Measurements from ENCODE around the gene CNGB1.

GRCh38 chr16:57889111-57889510, 81.8 kb downstream of the CNGB1 start:
- TF ChIP-seq CTCF (IDR thresholded peaks at IDR 0.05): no peak
- TF ChIP-seq POLR2A (IDR thresholded peaks at IDR 0.05): no peak

All from Peyer's patch (tissue), 4 donors.